ENCODE measurements around the gene UBE2K. TPM values are rescaled to one million over a fixed set of nuclear protein-coding genes. Genes with fewer than 3 reads are reported as not detected.

Gene UBE2K
- total and polyA plus RNA-seq, 10 of the 15 experiments (the other 5 are each of a cell fraction or from before 2014, with no cell fraction given) = 17.0 to 141 (median 75.5) TPM

GRCh38 chr4:39802005-39802404 lies 104.1 kb downstream of the UBE2K start:
- TF ChIP-seq EED (IDR thresholded peaks at IDR 0.05; ENCODE audit: low read depth) = no peak
- TF ChIP-seq POLR2AphosphoS2 (IDR thresholded peaks at IDR 0.05; ENCODE audit: low read depth, low read length) = no peak
- no peak for TF ChIP-seq SMARCA5 (IDR thresholded peaks at IDR 0.05)
- WGBS (ENCODE audit: insufficient coverage, insufficient replicate concordance, low lambda C conversion rate, missing lambda C conversion rate) = 18% methylated on average over 4 of the region's 4 CpGs
- no TSS peak for BruUV-seq (replicated peaks)
- SMC1A ChIA-PET (ENCODE audit: uncharacterized antibody, unreplicated experiment) = no interaction called here
- ATAC-seq (no peak), FAIRE-seq (no peak), DNase-seq (ENCODE audit: low read depth, low spot score) (no peak)
- H3K4me2 ChIP-seq (ENCODE audit: control insufficient read depth, insufficient read depth) = no peak overlapping the region
- H2AFZ ChIP-seq (ENCODE audit: control insufficient read depth, low read depth, low read length) = no peak overlapping the region
- in situ Hi-C loops (cut with MboI) = no loop called here
- H3K27me3 ChIP-seq (replicated peaks in 1 of 2; ENCODE audit: control insufficient read depth in 2 of 2, insufficient read depth in 2 of 2, low read length in 1 of 2) = no peaks in the 10 kb centered on the region
- H3K4me1 ChIP-seq (ENCODE audit: control insufficient read depth, insufficient read depth, low read length) = no peaks in the 10 kb centered on the region
- H4K20me1 ChIP-seq (ENCODE audit: control insufficient read depth, insufficient read depth) = no peaks in the 10 kb centered on the region
- H3K36me3 ChIP-seq (ENCODE audit: control insufficient read depth in 2 of 2, insufficient read depth in 2 of 2, low read length in 1 of 2) = no peaks in the 10 kb centered on the region
- POLR2A ChIA-PET = no interaction called here
- no peak overlapping the region for H3K4me3 ChIP-seq
- no peaks in the 10 kb centered on the region for H3K79me2 ChIP-seq (ENCODE audit: control insufficient read depth, insufficient read depth, low read length)
- RAD21 ChIA-PET (ENCODE audit: unreplicated experiment) = no interaction called here
- H3K9me3 ChIP-seq (replicated peaks; ENCODE audit: control insufficient read depth, insufficient read depth, low read length) = no peaks in the 10 kb centered on the region
- H3K9ac ChIP-seq (ENCODE audit: control insufficient read depth, insufficient read depth, low read length) = no peak overlapping the region
- no peak overlapping the region for H3K27ac ChIP-seq (ENCODE audit: control insufficient read depth, insufficient read depth)
- intact Hi-C loops (cut with micrococcal nuclease; ENCODE audit: unreplicated experiment) = no loop called here
- CTCF ChIA-PET = no interaction called here

GRCh38 chr4:39808231-39808749 lies 110.4 kb downstream of the UBE2K start:
- no peak for ATAC-seq
- no peak overlapping the region for H3K27ac ChIP-seq (ENCODE audit: control insufficient read depth, insufficient read depth)
- H3K4me1 ChIP-seq (ENCODE audit: control insufficient read depth, insufficient read depth, low read length) = no peaks in the 10 kb centered on the region
- H3K36me3 ChIP-seq (ENCODE audit: control insufficient read depth in 2 of 2, insufficient read depth in 2 of 2, low read length in 1 of 2) = no peaks in the 10 kb centered on the region
- H4K20me1 ChIP-seq (ENCODE audit: control insufficient read depth, insufficient read depth) = no peaks in the 10 kb centered on the region
- no peak overlapping the region for H3K4me2 ChIP-seq (ENCODE audit: control insufficient read depth, insufficient read depth)
- ChIA-PET SMC1A (ENCODE audit: uncharacterized antibody, unreplicated experiment) (interaction anchor here (0.6 to 1.2 kb wide), 3 partner anchors 19 to 737 kb away, joined by 3 to 5 read pairs (median 5); no protein-coding TSS in a partner anchor), CTCF (interaction anchor here (0.7 kb wide), 1 partner anchor 8 kb away, joined by 3 read pairs; no protein-coding TSS in a partner anchor), RAD21 (ENCODE audit: unreplicated experiment) (interaction anchor here (0.9 kb wide), 1 partner anchor 44 kb away, joined by 3 read pairs; no protein-coding TSS in a partner anchor), POLR2A (interaction anchor here (0.6 kb wide), 2 partner anchors 11 to 119 kb away, joined by 3 to 5 read pairs; no protein-coding TSS in a partner anchor)
- H3K9ac ChIP-seq (ENCODE audit: control insufficient read depth, insufficient read depth, low read length) = no peak overlapping the region
- intact Hi-C loops (cut with micrococcal nuclease; ENCODE audit: unreplicated experiment) (no loop called here), in situ Hi-C loops (cut with MboI) (no loop called here)
- H3K79me2 ChIP-seq (ENCODE audit: control insufficient read depth, insufficient read depth, low read length) = no peaks in the 10 kb centered on the region
- BruUV-seq (replicated peaks) = no TSS peak
- TF ChIP-seq SKIL (IDR thresholded peaks at IDR 0.05; ENCODE audit: low read depth, poor library complexity, severe bottlenecking) (no peak), ASH2L (IDR thresholded peaks at IDR 0.05; ENCODE audit: borderline replicate concordance, low read depth) (no peak), STAT3 (IDR thresholded peaks at IDR 0.05; ENCODE audit: low read depth, low read length) (no peak), ZNF687 (IDR thresholded peaks at IDR 0.05) (no peak), CHD1 (IDR thresholded peaks at IDR 0.05; ENCODE audit: low read depth, low read length) (no peak), RAD21 (IDR thresholded peaks at IDR 0.05; ENCODE audit: insufficient read depth, low read depth, low read length) (0 out of 2 replicates have a peak, but pooled peaks have one; percentile 9)
- no peak for DNase-seq (ENCODE audit: low read depth, low spot score)
- FAIRE-seq = no peak
- H3K9me3 ChIP-seq (replicated peaks; ENCODE audit: control insufficient read depth, insufficient read depth, low read length) = no peaks in the 10 kb centered on the region; the same call in 2 of the 3 replicates
- no peaks in the 10 kb centered on the region for H3K27me3 ChIP-seq (replicated peaks in 1 of 2; ENCODE audit: control insufficient read depth in 2 of 2, insufficient read depth in 2 of 2, low read length in 1 of 2)
- H2AFZ ChIP-seq (ENCODE audit: control insufficient read depth, low read depth, low read length) = no peak overlapping the region
- WGBS (ENCODE audit: insufficient coverage, insufficient replicate concordance, low lambda C conversion rate, missing lambda C conversion rate) = 49% methylated on average over 8 of the region's 8 CpGs
- no peak overlapping the region for H3K4me3 ChIP-seq
